SK-N-SH treated with all-trans-retinoic acid at 6 μM for 48 hours (cell line): ENCODE measurements around the gene NOG.

ENCODE experiments used
- ATAC-seq: fragments of 200-7000 bp; cut with Tn5 transposase; 3 replicates; pipeline ENCODE4 v1.9.1; 2020; ENCODE audit warnings: mild to moderate bottlenecking, moderate library complexity
- ARNTL ChIP-seq: fragments of 450-650 bp; formaldehyde crosslinking; IDR thresholded peaks from 2 replicates; pipeline ENCODE4 v1.5.0; 2020; ENCODE audit warnings: low read depth, mild to moderate bottlenecking, moderate library complexity, borderline replicate concordance
- BACH2 ChIP-seq: fragments of 250-450 bp; sonication (Bioruptor Pico); IDR thresholded peaks from 2 replicates; pipeline ENCODE4 v1.9.0; 2021; ENCODE audit warnings: mild to moderate bottlenecking, borderline replicate concordance
- CSDC2 ChIP-seq: fragments of 250-450 bp; sonication (Bioruptor Pico); IDR thresholded peaks from 2 replicates; pipeline ENCODE4 v1.5.0; 2020; ENCODE audit warnings: mild to moderate bottlenecking, moderate library complexity
- CSRNP3 ChIP-seq: fragments of 250-450 bp; sonication (Bioruptor Pico); IDR thresholded peaks from 2 replicates; pipeline ENCODE4 v1.5.1; 2021; ENCODE audit warnings: mild to moderate bottlenecking, moderate library complexity
- ESRRG ChIP-seq: fragments of 250-450 bp; sonication (Bioruptor Pico); IDR thresholded peaks from 2 replicates; pipeline ENCODE4 v1.6.1; 2021; ENCODE audit warnings: mild to moderate bottlenecking
- GLIS3 ChIP-seq: fragments of 250-450 bp; sonication (Bioruptor Pico); IDR thresholded peaks from 2 replicates; pipeline ENCODE4 v1.5.0; 2020; ENCODE audit warnings: mild to moderate bottlenecking, moderate library complexity
- ISL1 ChIP-seq: fragments of 250-450 bp; sonication (Bioruptor Pico); IDR thresholded peaks from 2 replicates; pipeline ENCODE4 v2.1.2; 2022; ENCODE audit warnings: mild to moderate bottlenecking, moderate library complexity
- OSR1 ChIP-seq: fragments of 250-450 bp; sonication (Bioruptor Pico); IDR thresholded peaks from 2 replicates; pipeline ENCODE4 v1.8.0; 2022; ENCODE audit warnings: moderate library complexity, mild to moderate bottlenecking, inconsistent platforms
- PATZ1 ChIP-seq: fragments of 250-450 bp; sonication (Bioruptor Pico); IDR thresholded peaks from 2 replicates; pipeline ENCODE4 v1.8.0; 2020; ENCODE audit warnings: mild to moderate bottlenecking, moderate library complexity, borderline replicate concordance
- POU6F1 ChIP-seq: fragments of 250-450 bp; sonication (Bioruptor Pico); IDR thresholded peaks from 2 replicates; pipeline ENCODE4 v1.8.0; 2021; ENCODE audit warnings: low read depth, mild to moderate bottlenecking, moderate library complexity, borderline replicate concordance
- RARB ChIP-seq: fragments of 250-450 bp; sonication (Bioruptor Pico); IDR thresholded peaks from 2 replicates; pipeline ENCODE4 v1.8.0; 2021; ENCODE audit warnings: mild to moderate bottlenecking, moderate library complexity
- SNAI2 ChIP-seq: fragments of 250-450 bp; sonication (Bioruptor Pico); IDR thresholded peaks from 2 replicates; pipeline ENCODE4 v1.5.0; 2020; ENCODE audit warnings: mild to moderate bottlenecking, moderate library complexity
- TCF4 ChIP-seq: fragments of 250-450 bp; sonication (Bioruptor Pico); IDR thresholded peaks from 2 replicates; pipeline ENCODE4 v1.8.0; 2021; ENCODE audit warnings: mild to moderate bottlenecking, moderate library complexity, borderline replicate concordance
- TOX ChIP-seq: fragments of 250-450 bp; sonication (Bioruptor Pico); IDR thresholded peaks from 2 replicates; pipeline ENCODE4 v1.8.0; 2021; ENCODE audit warnings: mild to moderate bottlenecking, moderate library complexity, borderline replicate concordance
- ZC3H10 ChIP-seq: fragments of 250-450 bp; sonication (Bioruptor Pico); IDR thresholded peaks from 2 replicates; pipeline ENCODE4 v1.5.1; 2021; ENCODE audit warnings: mild to moderate bottlenecking, moderate library complexity
- ZFP3 ChIP-seq: fragments of 250-450 bp; sonication (Bioruptor Pico); IDR thresholded peaks from 2 replicates; pipeline ENCODE4 v1.5.0; 2020; ENCODE audit warnings: mild to moderate bottlenecking, moderate library complexity
- ZFP30 ChIP-seq: fragments of 450-650 bp; formaldehyde crosslinking; IDR thresholded peaks from 2 replicates; pipeline ENCODE4 v1.5.0; 2022; ENCODE audit warnings: mild to moderate bottlenecking, moderate library complexity
- ZNF565 ChIP-seq: fragments of 450-650 bp; formaldehyde crosslinking; conservative IDR thresholded peaks from 2 replicates; pipeline ENCODE4 v1.5.0; 2020; ENCODE audit warnings: low read depth, mild to moderate bottlenecking, moderate library complexity
- ZNF70 ChIP-seq: fragments of 450-650 bp; formaldehyde crosslinking; IDR thresholded peaks from 2 replicates; pipeline ENCODE4 v1.5.0; 2020; ENCODE audit warnings: mild to moderate bottlenecking, moderate library complexity
- ZNF8 ChIP-seq: fragments of 450-650 bp; formaldehyde crosslinking; IDR thresholded peaks from 2 replicates; pipeline ENCODE4 v1.5.0; 2020; ENCODE audit warnings: mild to moderate bottlenecking, moderate library complexity

The NOG gene

GRCh38 chr17:56592487-56593085, 913 bp upstream of the NOG start:
- ATAC-seq: peak; percentile 69
- TF ChIP-seq ISL1 (CRISPR knock-in tag) (no peak), TCF4 (CRISPR knock-in tag) (no peak)

- peak; percentile 62 for ATAC-seq
- TF ChIP-seq RARB (CRISPR knock-in tag) (no peak), CSRNP3 (CRISPR knock-in tag) (no peak), ZNF565 (CRISPR knock-in tag) (no peak), PATZ1 (no peak), BACH2 (no peak), SNAI2 (CRISPR knock-in tag) (no peak), POU6F1 (CRISPR knock-in tag) (no peak), TCF4 (CRISPR knock-in tag) (no peak), ZNF70 (CRISPR knock-in tag) (no peak), ZFP30 (CRISPR knock-in tag) (no peak), OSR1 (CRISPR knock-in tag) (no peak), CSDC2 (CRISPR knock-in tag) (no peak), TOX (CRISPR knock-in tag) (no peak), ESRRG (CRISPR knock-in tag) (no peak)
Observed at GRCh38 chr17:56593086-56593645, 333 bp upstream of the NOG start.

GRCh38 chr17:56594320-56595107, 1.0 kb downstream of the NOG start:
- ATAC-seq: peak; percentile 13
- TF ChIP-seq TOX (CRISPR knock-in tag) (no peak), ZFP30 (CRISPR knock-in tag) (no peak), PATZ1 (no peak), ZNF565 (CRISPR knock-in tag) (no peak), POU6F1 (CRISPR knock-in tag) (no peak), GLIS3 (no peak), ZFP3 (CRISPR knock-in tag) (no peak), OSR1 (CRISPR knock-in tag) (no peak), ISL1 (CRISPR knock-in tag) (no peak)

GRCh38 chr17:56595108-56595418, 1.6 kb downstream of the NOG start:
- no peak for ATAC-seq
- TF ChIP-seq RARB (CRISPR knock-in tag) (no peak), ZFP3 (CRISPR knock-in tag) (no peak), GLIS3 (no peak), ZNF70 (CRISPR knock-in tag) (no peak), PATZ1 (no peak), ARNTL (CRISPR knock-in tag) (no peak), ESRRG (CRISPR knock-in tag) (no peak), ZC3H10 (CRISPR knock-in tag) (no peak), POU6F1 (CRISPR knock-in tag) (no peak), ZNF8 (CRISPR knock-in tag) (no peak), BACH2 (no peak)
